Keratinocyte (primary cell): ENCODE measurements around the gene RNASE3. TPM values are rescaled to one million over a fixed set of nuclear protein-coding genes. Genes with fewer than 3 reads are reported as not detected.
"Not testable (repeated sequence)": the region's sequence is repeated elsewhere in the genome, so short reads cannot be mapped to it uniquely, and the experiment has no call there.

Experiments used
- DNase-seq: peaks from one replicate; pipeline ENCODE4 v3.0.0-alpha.2; 2011; ENCODE audit warnings: low read depth, missing footprints, low spot score
- FAIRE-seq: peaks from 2 replicates; lab custom pipeline; 2011; peaks lifted over from hg19 to GRCh38; lab: Jason Lieb, UNC
- H2AFZ ChIP-seq: 2 replicates; pipeline ENCODE4 v1.6.0; 2012; ENCODE audit warnings: low read length, control low read depth, inconsistent platforms; ENCODE audit not compliant: control insufficient read depth
- H3K27ac ChIP-seq: 2 replicates; pipeline ENCODE4 v1.5.1; 2011; ENCODE audit warnings: low read length; ENCODE audit not compliant: control insufficient read depth, insufficient read depth
- H3K27me3 ChIP-seq: 3 replicates; pipeline ENCODE4 v1.6.0; 2011; ENCODE audit warnings: low read length; ENCODE audit not compliant: control insufficient read depth, insufficient read depth; ENCODE audit errors: extremely low read depth
- H3K36me3 ChIP-seq, 2 experiments: 2 replicates in 1 of 2; 3 replicates in 1 of 2; pipeline ENCODE4 v1.5.1; 2011; ENCODE audit warnings: low read length in 2 of 2, mild to moderate bottlenecking in 1 of 2; ENCODE audit not compliant: control insufficient read depth in 2 of 2, insufficient read depth in 2 of 2; ENCODE audit errors: extremely low read depth in 1 of 2
- H3K4me1 ChIP-seq: 3 replicates; pipeline ENCODE4 v1.5.1; 2011; ENCODE audit warnings: low read length; ENCODE audit not compliant: control insufficient read depth, insufficient read depth; ENCODE audit errors: extremely low read depth
- H3K4me2 ChIP-seq: 3 replicates; pipeline ENCODE4 v1.6.0; 2011; ENCODE audit warnings: low read depth, low read length; ENCODE audit not compliant: control insufficient read depth, insufficient read depth; ENCODE audit errors: extremely low read depth
- H3K4me3 ChIP-seq, 3 experiments: fragments of 200-600 bp in 1 of 3; sonication (generic) in 1 of 3; 2 replicates in 2 of 3; 3 replicates in 1 of 3; pipeline ENCODE4 v1.5.1; 2011 to 2016; ENCODE audit warnings: low read length in 3 of 3, mild to moderate bottlenecking in 3 of 3, control low read depth in 2 of 3, inconsistent platforms in 1 of 3, low read depth in 1 of 3, mixed read lengths in 1 of 3, mixed run types in 1 of 3, moderate library complexity in 1 of 3; ENCODE audit not compliant: control insufficient read depth in 2 of 3, insufficient read depth in 2 of 3; ENCODE audit errors: extremely low read depth in 1 of 3
- H3K79me2 ChIP-seq: 2 replicates; pipeline ENCODE4 v1.6.0; 2012; ENCODE audit warnings: low read length; ENCODE audit not compliant: control insufficient read depth, insufficient read depth
- H3K9ac ChIP-seq: 3 replicates; pipeline ENCODE4 v1.6.0; 2011; ENCODE audit warnings: low read length; ENCODE audit not compliant: control insufficient read depth, insufficient read depth; ENCODE audit errors: extremely low read depth
- H3K9me1 ChIP-seq: 3 replicates; pipeline ENCODE4 v1.6.0; 2011; ENCODE audit warnings: low read length; ENCODE audit not compliant: control insufficient read depth, insufficient read depth; ENCODE audit errors: extremely low read depth
- H3K9me3 ChIP-seq: 2 replicates; pipeline ENCODE4 v1.5.1; 2012; ENCODE audit warnings: low read depth, low read length; ENCODE audit not compliant: control insufficient read depth
- H4K20me1 ChIP-seq: 3 replicates; pipeline ENCODE4 v1.6.0; 2011; ENCODE audit warnings: low read length; ENCODE audit not compliant: control insufficient read depth, insufficient read depth; ENCODE audit errors: extremely low read depth
- CTCF ChIP-seq, 3 experiments: IDR thresholded peaks in 1 of 3; conservative IDR thresholded peaks in 1 of 3; optimal IDR thresholded peaks in 1 of 3; 2 replicates in 2 of 3; 3 replicates in 1 of 3; pipeline versions ENCODE3 to v1.5.1; 2011; ENCODE audit warnings: low read length in 3 of 3, mild to moderate bottlenecking in 3 of 3, moderate library complexity in 2 of 3, control low read depth in 1 of 3, inconsistent platforms in 1 of 3; ENCODE audit not compliant: insufficient read depth in 2 of 3; ENCODE audit errors: extremely low read depth in 1 of 3
- EZH2 ChIP-seq: IDR thresholded peaks from one replicate; pipeline ENCODE4 v1.6.1; 2012; ENCODE audit warnings: inconsistent platforms, mild to moderate bottlenecking, low read length, moderate library complexity
- dilution Hi-C: fragments of 300-500 bp; cut with MboI; formaldehyde crosslinking; loops from one replicate; pipeline ENCODE4 v1.7.0; 2020; ENCODE audit warnings: low sequenced_read_pairs; ENCODE audit not compliant: extremely low pct_ligation_motif_present
- polyA plus RNA-seq, 5 experiments: library from polyadenylated mRNA; depleted of rRNA in 3 of 5; stranded (reverse) in 3 of 5; stranded (forward) in 1 of 5; unstranded in 1 of 5; fragments of >200 nt; gene quantifications; 1 replicate in 1 of 5; 2 replicates in 3 of 5; 3 replicates in 1 of 5; pipeline versions ENCODE4 v1.2.1 to v1.2.3, GENCODE V29; 2011 to 2012; ENCODE audit warnings: missing spikeins in 2 of 5, low read depth in 1 of 5, low replicate concordance in 1 of 5

Gene RNASE3
- polyA plus RNA-seq, 1 donor (not counting 4 experiments of a cell fraction or from before 2014, with no cell fraction given): not detected

- H3K4me1 ChIP-seq, H3K4me3 ChIP-seq, dilution Hi-C loops, H3K4me2 ChIP-seq, H3K79me2 ChIP-seq, H3K9ac ChIP-seq, H3K27ac ChIP-seq, FAIRE-seq, H3K27me3 ChIP-seq, DNase-seq, H3K9me1 ChIP-seq, H3K36me3 ChIP-seq, H3K9me3 ChIP-seq, H2AFZ ChIP-seq, H4K20me1 ChIP-seq: not testable (repeated sequence)
Measured at GRCh38 chr14:20895322-20895721, 4.1 kb downstream of the RNASE3 start.

GRCh38 chr14:20904393-20905029, 13.3 kb downstream of the RNASE3 start:
- Histone ChIP-seq H3K36me3 (no peaks in the 10 kb centered on the region), H3K27ac (no peak overlapping the region), H3K4me2 (no peak overlapping the region), H3K79me2 (no peaks in the 10 kb centered on the region), H3K27me3 (no peaks in the 10 kb centered on the region), H4K20me1 (no peaks in the 10 kb centered on the region), H3K9me1 (no peaks in the 10 kb centered on the region), H3K9me3 (no peaks in the 10 kb centered on the region), H3K9ac (no peak overlapping the region), H2AFZ (no peak overlapping the region), H3K4me1 (no peaks in the 10 kb centered on the region), H3K4me3 (no peak overlapping the region)
- dilution Hi-C loops: no loop called here
- no peak for FAIRE-seq
- DNase-seq: no peak
- TF ChIP-seq EZH2 (no peak), CTCF (optimal IDR thresholded peaks at IDR 0.05 in 1 of 3, IDR thresholded peaks at IDR 0.05 in 1 of 3, conservative IDR thresholded peaks at IDR 0.05 in 1 of 3; ENCODE audit: extremely low read depth in 1 of 3, insufficient read depth in 2 of 3, low read length in 3 of 3) (no peak)

GRCh38 chr14:20905676-20906075, 14.5 kb downstream of the RNASE3 start:
- H3K27me3 ChIP-seq: no peaks in the 10 kb centered on the region
- no peak for TF ChIP-seq EZH2
- TF ChIP-seq CTCF (optimal IDR thresholded peaks at IDR 0.05 in 1 of 3, IDR thresholded peaks at IDR 0.05 in 1 of 3, conservative IDR thresholded peaks at IDR 0.05 in 1 of 3; ENCODE audit: extremely low read depth in 1 of 3, insufficient read depth in 2 of 3, low read length in 3 of 3): no peak
- no peaks in the 10 kb centered on the region for H3K4me1 ChIP-seq
- DNase-seq: no peak
- H3K27ac ChIP-seq: no peak overlapping the region
- H3K9me1 ChIP-seq: no peaks in the 10 kb centered on the region
- H3K36me3 ChIP-seq: no peaks in the 10 kb centered on the region
- H4K20me1 ChIP-seq: no peaks in the 10 kb centered on the region
- dilution Hi-C loops: no loop called here
- no peak overlapping the region for H3K4me3 ChIP-seq
- no peak overlapping the region for H2AFZ ChIP-seq
- H3K4me2 ChIP-seq: no peak overlapping the region
- FAIRE-seq: no peak
- no peak overlapping the region for H3K9ac ChIP-seq
- H3K79me2 ChIP-seq: no peaks in the 10 kb centered on the region
- H3K9me3 ChIP-seq: no peaks in the 10 kb centered on the region
